ENCODE measurements around the gene ENPP3.

The ENPP3 gene

GRCh38 chr6:131636880-131637792, at the start of gene ENPP3:
ENPP3 (plus strand) TSS chr6:131637302; CDS start chr6:131637385, 83 bp downstream.
- no peak within 1 kb of the TSS for H3K9ac ChIP-seq (ENCODE audit: low read depth, low read length)
- no peaks in the 10 kb centered on the region for H3K4me1 ChIP-seq (ENCODE audit: insufficient read depth, low read length)
- H3K9me3 ChIP-seq (ENCODE audit: control insufficient read depth, insufficient read depth, low read length), result no peaks in the 10 kb centered on the region
- H3K36me3 ChIP-seq (ENCODE audit: insufficient read depth, low read length), result no peaks in the 10 kb centered on the region

- Histone ChIP-seq H3K9me3 (ENCODE audit: control insufficient read depth, insufficient read depth, low read length) (no peaks in the 10 kb centered on the region), H3K9ac (ENCODE audit: low read depth, low read length) (no peak overlapping the region), H3K36me3 (ENCODE audit: insufficient read depth, low read length) (peaks cover 19% of the 10 kb centered on the region), H3K4me1 (ENCODE audit: insufficient read depth, low read length) (no peaks in the 10 kb centered on the region)
Measured at GRCh38 chr6:131587909-131588308, 49.2 kb upstream of the ENPP3 start.

DNA sequence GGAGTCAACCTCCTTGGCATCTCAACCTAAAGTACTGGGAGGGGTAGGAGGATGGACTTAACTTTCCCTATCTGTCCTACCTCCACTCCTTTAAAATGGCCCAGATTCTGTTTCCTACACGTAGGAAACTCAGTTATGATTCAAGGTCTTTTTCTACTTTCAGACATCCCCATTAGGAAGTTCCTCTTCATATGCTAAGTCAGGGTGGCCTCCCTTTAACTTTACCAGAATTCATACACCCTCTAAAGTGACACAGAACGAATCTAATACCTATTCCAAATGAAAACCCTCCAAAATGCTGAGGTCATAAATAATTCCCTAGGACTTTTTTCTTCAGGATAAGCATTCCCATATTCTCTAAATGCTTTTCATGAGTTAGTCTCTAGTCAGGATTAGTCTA, 48.5 kb upstream of the ENPP3 start:
- H3K36me3 ChIP-seq (ENCODE audit: insufficient read depth, low read length), result peaks cover 17% of the 10 kb centered on the region
- no peaks in the 10 kb centered on the region for H3K9me3 ChIP-seq (ENCODE audit: control insufficient read depth, insufficient read depth, low read length)
- no peaks in the 10 kb centered on the region for H3K4me1 ChIP-seq (ENCODE audit: insufficient read depth, low read length)

GRCh38 chr6:131592935-131593334, 44.2 kb upstream of the ENPP3 start:
- Histone ChIP-seq H3K36me3 (ENCODE audit: insufficient read depth, low read length) (peaks cover 18% of the 10 kb centered on the region), H3K9ac (ENCODE audit: low read depth, low read length) (no peak overlapping the region)

More for the DNA sequence above, 48.5 kb upstream of the ENPP3 start:
- no peak overlapping the region for H3K9ac ChIP-seq (ENCODE audit: low read depth, low read length)

GRCh38 chr6:131594074-131594473, 43.0 kb upstream of the ENPP3 start:
- Histone ChIP-seq H3K4me1 (ENCODE audit: insufficient read depth, low read length) (no peaks in the 10 kb centered on the region), H3K9me3 (ENCODE audit: control insufficient read depth, insufficient read depth, low read length) (no peaks in the 10 kb centered on the region), H3K9ac (ENCODE audit: low read depth, low read length) (no peak overlapping the region), H3K36me3 (ENCODE audit: insufficient read depth, low read length) (peaks cover 28% of the 10 kb centered on the region)

More at GRCh38 chr6:131592935-131593334, 44.2 kb upstream of the ENPP3 start:
- Histone ChIP-seq H3K9me3 (ENCODE audit: control insufficient read depth, insufficient read depth, low read length) (no peaks in the 10 kb centered on the region), H3K4me1 (ENCODE audit: insufficient read depth, low read length) (no peaks in the 10 kb centered on the region)

- no peaks in the 10 kb centered on the region for H3K9me3 ChIP-seq (ENCODE audit: control insufficient read depth, insufficient read depth, low read length)
- H3K9ac ChIP-seq (ENCODE audit: low read depth, low read length), result no peak overlapping the region
- peaks cover 29% of the 10 kb centered on the region for H3K36me3 ChIP-seq (ENCODE audit: insufficient read depth, low read length)
- no peaks in the 10 kb centered on the region for H3K4me1 ChIP-seq (ENCODE audit: insufficient read depth, low read length)
Measured at GRCh38 chr6:131597446-131597845, 39.7 kb upstream of the ENPP3 start.

DNA sequence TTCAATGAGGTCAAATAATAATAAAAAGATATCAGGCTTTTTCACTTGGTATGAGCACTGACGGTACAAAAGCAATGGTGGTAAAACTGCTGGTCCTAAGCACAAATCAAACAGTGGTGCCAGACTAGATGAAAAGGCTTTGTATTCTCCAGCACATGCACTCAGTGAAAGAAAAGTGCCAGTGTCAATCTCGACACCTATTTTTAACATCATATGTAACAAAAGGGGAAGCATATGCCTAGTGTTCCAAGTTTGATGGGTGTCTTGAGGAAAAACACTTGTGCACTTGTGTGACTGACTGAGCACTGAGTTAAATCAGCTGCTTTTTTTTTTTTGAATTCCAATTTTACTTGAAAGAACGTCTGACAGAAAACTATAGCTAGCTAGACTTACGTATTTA, 36.4 kb upstream of the ENPP3 start:
- Histone ChIP-seq H3K9ac (ENCODE audit: low read depth, low read length) (no peak overlapping the region), H3K9me3 (ENCODE audit: control insufficient read depth, insufficient read depth, low read length) (no peaks in the 10 kb centered on the region), H3K4me1 (ENCODE audit: insufficient read depth, low read length) (no peaks in the 10 kb centered on the region), H3K36me3 (ENCODE audit: insufficient read depth, low read length) (peaks cover 16% of the 10 kb centered on the region; the same call in 1 of the 2 replicates)

DNA sequence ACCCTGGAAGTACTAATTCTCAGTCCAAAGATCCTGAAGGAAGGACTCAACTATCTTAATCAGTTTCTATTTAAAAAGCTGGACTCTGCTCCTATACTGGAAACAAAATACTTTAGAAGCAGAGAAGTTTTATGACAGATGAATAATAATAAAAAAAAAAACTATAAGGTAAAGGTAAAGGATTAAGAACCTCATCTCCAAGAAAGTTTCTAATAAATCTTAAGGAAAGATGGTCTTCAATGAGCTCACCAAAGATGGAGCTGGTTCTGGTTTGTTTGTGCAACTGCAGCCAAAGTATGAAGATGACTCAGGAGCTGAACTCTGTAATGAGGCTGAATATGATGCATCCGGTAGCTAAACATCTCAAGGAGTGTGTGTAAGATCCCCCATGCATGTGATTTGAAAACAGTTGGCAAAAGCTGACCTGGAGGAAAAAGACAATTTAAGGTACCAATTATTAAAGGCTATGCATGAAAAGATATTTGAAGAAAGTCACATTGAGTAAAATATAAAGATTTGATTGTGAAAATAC, 34.3 kb upstream of the ENPP3 start:
- Histone ChIP-seq H3K9me3 (ENCODE audit: control insufficient read depth, insufficient read depth, low read length) (no peaks in the 10 kb centered on the region), H3K4me1 (ENCODE audit: insufficient read depth, low read length) (no peaks in the 10 kb centered on the region), H3K36me3 (ENCODE audit: insufficient read depth, low read length) (peaks cover 13% of the 10 kb centered on the region; the same call in 1 of the 2 replicates), H3K9ac (ENCODE audit: low read depth, low read length) (no peak overlapping the region)

- no peaks in the 10 kb centered on the region for H3K4me1 ChIP-seq (ENCODE audit: insufficient read depth, low read length)
- no peaks in the 10 kb centered on the region for H3K9me3 ChIP-seq (ENCODE audit: control insufficient read depth, insufficient read depth, low read length)
- no peak overlapping the region for H3K9ac ChIP-seq (ENCODE audit: low read depth, low read length)
- H3K36me3 ChIP-seq (ENCODE audit: insufficient read depth, low read length), result peaks cover 7% of the 10 kb centered on the region
Measured at GRCh38 chr6:131613296-131613925, 23.7 kb upstream of the ENPP3 start.

- no peaks in the 10 kb centered on the region for H3K4me1 ChIP-seq (ENCODE audit: insufficient read depth, low read length)
- no peak overlapping the region for H3K9ac ChIP-seq (ENCODE audit: low read depth, low read length)
- no peaks in the 10 kb centered on the region for H3K9me3 ChIP-seq (ENCODE audit: control insufficient read depth, insufficient read depth, low read length)
- peaks cover 9% of the 10 kb centered on the region for H3K36me3 ChIP-seq (ENCODE audit: insufficient read depth, low read length)
Measured at GRCh38 chr6:131615275-131615674, 21.8 kb upstream of the ENPP3 start.

- peaks cover 8% of the 10 kb centered on the region; the same call in 1 of the 2 replicates for H3K4me1 ChIP-seq (ENCODE audit: insufficient read depth, low read length)
- H3K9ac ChIP-seq (ENCODE audit: low read depth, low read length), result peak within 1 kb of the TSS; percentile 86
- no peaks in the 10 kb centered on the region for H3K9me3 ChIP-seq (ENCODE audit: control insufficient read depth, insufficient read depth, low read length)
- peaks cover 3% of the 10 kb centered on the region; the same call in 1 of the 2 replicates for H3K36me3 ChIP-seq (ENCODE audit: insufficient read depth, low read length)
Measured at GRCh38 chr6:131627724-131628682, 9.1 kb upstream of the ENPP3 start, which contains the start of gene MED23. MED23 (minus strand) TSS chr6:131628242; CDS start chr6:131628049, 193 bp downstream.

DNA sequence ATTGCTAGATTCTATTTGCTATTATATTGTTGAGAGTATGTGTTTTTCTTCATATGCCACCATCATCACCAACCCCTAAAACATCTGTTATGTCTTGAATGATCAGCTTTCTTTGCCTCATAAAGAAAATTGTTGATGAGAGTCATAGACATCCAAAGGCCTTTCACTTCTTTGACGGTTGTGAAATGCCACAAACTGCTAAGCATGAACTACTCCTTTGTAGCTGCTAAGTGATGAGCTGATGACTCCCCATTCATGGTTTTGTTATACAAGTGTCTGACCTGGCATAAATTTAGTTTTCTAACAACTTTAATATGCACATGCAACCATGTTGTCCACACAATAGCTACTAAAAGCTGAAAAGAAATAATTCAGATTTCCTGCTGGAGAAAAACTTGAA, 8.4 kb upstream of the ENPP3 start:
- peaks cover 8% of the 10 kb centered on the region; the same call in 1 of the 2 replicates for H3K4me1 ChIP-seq (ENCODE audit: insufficient read depth, low read length)
- no peak overlapping the region; the same call in 1 of the 2 replicates for H3K9ac ChIP-seq (ENCODE audit: low read depth, low read length)
- no peaks in the 10 kb centered on the region for H3K36me3 ChIP-seq (ENCODE audit: insufficient read depth, low read length)
- no peaks in the 10 kb centered on the region for H3K9me3 ChIP-seq (ENCODE audit: control insufficient read depth, insufficient read depth, low read length)

DNA sequence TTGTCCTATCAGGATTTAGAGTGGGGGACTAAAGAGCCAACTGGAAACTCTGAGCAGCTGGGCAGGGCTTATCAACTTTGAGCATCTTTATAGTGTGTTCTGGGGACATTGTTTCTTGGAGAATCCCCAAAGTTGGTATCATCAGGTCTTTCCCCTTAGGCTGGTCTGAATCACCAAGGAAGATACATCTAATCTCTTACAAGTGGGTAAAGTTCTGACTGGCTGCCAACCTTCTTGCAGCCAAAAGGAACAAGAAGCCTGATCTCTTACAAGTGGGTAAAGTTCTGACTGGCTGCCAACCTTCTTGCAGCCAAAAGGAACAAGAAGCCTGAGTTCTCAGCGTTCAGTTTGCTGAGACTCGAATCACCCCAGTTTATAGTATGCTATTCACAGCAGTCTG, 7.5 kb upstream of the ENPP3 start:
- no peaks in the 10 kb centered on the region for H3K36me3 ChIP-seq (ENCODE audit: insufficient read depth, low read length)
- peaks cover 8% of the 10 kb centered on the region; the same call in 1 of the 2 replicates for H3K4me1 ChIP-seq (ENCODE audit: insufficient read depth, low read length)
- H3K9ac ChIP-seq (ENCODE audit: low read depth, low read length), result no peak overlapping the region
- H3K9me3 ChIP-seq (ENCODE audit: control insufficient read depth, insufficient read depth, low read length), result no peaks in the 10 kb centered on the region
